ENCODE measurements around the gene CXCL5.
"Not testable (repeated sequence)": the region's sequence is repeated elsewhere in the genome, so short reads cannot be mapped to it uniquely, and the experiment has no call there.

CXCL5 gene

GRCh38 chr4:74015126-74015780 is 16.8 kb upstream of the CXCL5 start:
- no peak for DNase-seq (ENCODE audit: low read depth)

- DNase-seq (ENCODE audit: low read depth) = no peak
Measured at GRCh38 chr4:74014332-74014731, 15.9 kb upstream of the CXCL5 start.

DNA sequence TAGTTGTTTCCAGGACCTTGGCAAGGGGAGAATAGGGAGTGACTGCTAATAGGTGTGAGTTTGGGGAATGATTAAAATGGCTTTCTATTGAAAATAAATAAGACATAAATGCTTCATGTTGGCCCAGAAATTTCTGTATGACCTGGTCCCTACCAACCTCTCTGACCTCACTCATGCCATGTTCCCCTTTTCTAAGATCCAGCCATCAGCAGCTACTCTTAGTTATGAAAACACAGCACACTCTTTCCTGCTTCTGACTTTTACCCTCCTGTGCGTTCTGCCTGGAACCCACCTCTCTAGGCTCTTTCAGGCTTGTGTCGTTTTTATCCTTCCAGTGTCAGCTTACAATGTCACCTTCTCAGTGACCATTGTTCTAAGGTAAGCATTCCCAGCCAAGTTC is 14.8 kb upstream of the CXCL5 start:
- no peak for DNase-seq (ENCODE audit: low read depth)

GRCh38 chr4:74012130-74012529 is 13.7 kb upstream of the CXCL5 start:
- no peak for DNase-seq (ENCODE audit: low read depth)

DNA sequence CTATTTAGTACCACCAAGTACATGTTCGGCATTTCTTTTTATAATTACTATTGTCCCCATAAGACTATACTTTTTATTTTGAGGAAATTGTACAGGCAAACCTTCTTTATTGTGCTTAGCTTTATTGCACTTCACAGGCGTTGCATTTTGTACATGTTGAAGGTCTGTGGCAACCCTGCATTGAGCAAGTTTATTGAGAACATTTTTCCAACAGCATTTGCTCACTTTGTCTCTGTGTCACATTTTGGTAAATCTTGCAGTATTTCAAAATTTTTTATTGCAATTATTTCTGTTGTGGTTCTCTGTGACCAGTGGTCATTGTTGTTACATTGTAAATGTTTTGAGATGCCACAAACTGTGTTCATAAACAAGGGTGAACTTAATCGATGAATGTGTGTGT is 10.8 kb upstream of the CXCL5 start:
- no peak for DNase-seq (ENCODE audit: low read depth)

DNA sequence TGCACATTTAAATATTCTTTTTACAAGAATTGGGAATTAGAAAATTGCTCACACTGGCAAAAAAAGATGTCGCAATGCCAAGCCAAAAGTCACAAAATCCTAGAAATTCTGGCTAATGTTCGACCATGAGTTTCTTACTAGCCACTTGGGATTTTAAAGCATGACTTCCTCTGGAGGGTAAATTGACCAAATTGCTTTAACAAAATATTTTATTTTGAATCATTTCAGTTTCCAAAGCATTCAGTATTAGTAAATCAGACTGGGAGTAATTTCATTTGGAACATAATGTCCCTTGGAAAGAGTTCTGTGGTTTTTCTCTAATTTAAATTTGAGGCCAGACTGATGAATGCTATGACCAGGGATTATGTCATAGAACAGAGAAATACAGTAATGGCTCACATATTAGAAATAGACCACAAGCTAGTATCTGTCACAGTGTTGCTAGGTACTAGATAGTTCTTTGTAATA is 7.6 kb upstream of the CXCL5 start:
- no peak for DNase-seq (ENCODE audit: low read depth)

DNA sequence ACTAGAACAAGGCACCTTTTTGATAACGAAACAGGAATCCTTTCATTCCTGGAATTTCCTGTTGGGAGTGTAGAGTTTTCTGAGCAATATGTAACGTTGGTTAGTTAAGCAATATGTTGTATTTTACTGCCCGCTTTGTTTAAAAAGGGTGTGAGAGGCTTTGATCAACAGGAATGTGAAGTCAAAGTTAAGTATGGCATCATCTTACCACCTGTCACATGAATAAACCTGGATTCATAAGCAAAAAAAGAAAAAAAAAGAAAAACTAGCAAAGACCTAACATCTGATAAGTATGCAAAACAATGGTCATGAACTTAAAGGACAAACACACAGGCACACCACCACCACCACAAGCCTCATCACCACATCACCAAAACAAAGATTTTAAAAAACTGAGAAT is 7.1 kb upstream of the CXCL5 start:
- no peak for DNase-seq (ENCODE audit: low read depth)

DNA sequence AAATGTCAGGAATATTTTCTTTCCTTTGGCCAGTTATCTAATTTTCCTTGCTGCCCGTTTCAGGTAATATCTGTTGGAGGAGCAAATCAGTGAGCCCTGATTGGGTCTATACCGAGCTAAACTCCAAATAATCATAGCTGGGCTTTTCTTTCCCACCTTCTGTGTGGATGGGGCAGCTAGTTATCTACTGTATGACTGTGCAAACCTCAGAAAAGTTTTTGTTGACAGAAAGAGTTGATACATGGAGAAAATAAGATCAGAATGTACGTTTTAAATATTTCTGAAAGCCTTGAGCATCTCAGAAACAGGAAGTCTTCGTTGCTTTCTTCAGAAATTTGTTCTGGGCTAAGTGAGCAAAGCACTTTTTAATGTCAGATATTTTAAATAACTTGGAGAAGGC is 6.2 kb upstream of the CXCL5 start:
- no peak for DNase-seq (ENCODE audit: low read depth)

DNA sequence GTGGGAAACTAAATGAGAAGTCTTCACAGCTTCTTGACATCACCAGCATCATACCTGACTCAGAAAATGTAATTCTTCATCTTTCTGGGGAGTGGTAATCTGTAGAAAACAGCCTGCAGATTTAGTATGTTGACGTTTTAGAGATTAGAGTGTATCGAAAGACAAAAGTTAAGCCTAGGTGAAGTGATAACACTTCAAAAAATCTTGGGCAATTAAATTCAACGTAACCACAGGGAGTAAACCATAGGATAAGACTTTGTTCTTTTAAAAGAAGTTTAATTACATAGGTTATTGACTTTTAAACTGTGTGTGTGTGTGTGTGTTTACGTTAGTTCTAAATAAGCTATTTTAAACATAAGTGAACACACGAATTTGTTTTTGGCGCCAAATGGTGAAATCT is 1.8 kb upstream of the CXCL5 start:
- DNase-seq (ENCODE audit: low read depth) = no peak

- DNase-seq (ENCODE audit: low read depth) = no peak
Measured at GRCh38 chr4:73992050-73992449, 6.4 kb downstream of the CXCL5 start.

DNA sequence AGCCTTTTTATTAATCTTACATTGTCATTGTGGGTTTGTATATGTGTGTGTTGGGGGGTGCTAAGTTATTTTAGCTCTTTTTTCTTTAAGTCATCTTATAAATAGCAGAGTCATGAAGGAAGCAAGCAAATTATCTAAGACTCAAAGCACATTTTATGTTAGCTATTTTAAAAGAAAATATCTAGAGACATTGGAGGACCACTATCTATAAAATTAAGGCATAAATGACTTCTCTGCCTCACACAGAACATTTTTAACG is 6.8 kb downstream of the CXCL5 start:
- no peak for DNase-seq (ENCODE audit: low read depth)

DNA sequence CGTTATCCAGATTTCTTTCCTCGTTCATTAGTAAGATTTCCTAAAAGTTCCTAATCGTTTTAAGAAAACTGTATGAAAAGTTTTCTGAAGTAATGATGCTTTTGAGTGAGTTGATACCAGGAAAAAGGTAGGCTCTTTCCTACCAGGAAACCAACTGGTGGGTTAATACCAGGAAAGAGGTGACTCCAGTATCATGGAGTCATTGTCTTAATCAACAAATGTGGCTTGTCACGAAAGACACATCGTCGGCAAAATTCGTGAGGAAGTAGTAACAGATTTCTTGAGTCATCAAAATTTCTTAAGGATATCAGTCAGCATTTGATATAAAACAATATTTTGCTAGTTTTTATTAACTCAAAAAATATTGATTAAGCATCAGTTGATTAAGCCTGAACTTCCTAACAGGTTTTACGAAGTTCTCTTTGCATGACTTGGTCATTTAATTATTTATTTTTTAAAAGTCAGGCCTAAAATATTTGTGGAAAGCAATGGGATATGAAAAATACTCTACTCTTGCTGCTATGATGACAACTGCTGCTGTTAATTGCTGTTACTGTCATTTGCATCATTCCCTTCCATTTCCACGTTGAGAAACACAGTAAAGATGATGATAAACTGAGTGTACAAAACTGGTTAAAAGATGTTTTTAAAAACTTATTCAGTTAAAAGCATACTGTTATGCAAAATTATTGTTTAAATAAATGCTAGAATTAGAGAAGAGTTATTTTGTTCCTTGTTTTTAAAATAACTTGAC is 7.3 kb downstream of the CXCL5 start:
- no peak for DNase-seq (ENCODE audit: low read depth)

GRCh38 chr4:73989928-73990327 is 8.5 kb downstream of the CXCL5 start:
- no peak for DNase-seq (ENCODE audit: low read depth)

GRCh38 chr4:73989031-73989430 is 9.4 kb downstream of the CXCL5 start:
- DNase-seq (ENCODE audit: low read depth) = no peak

- DNase-seq (ENCODE audit: low read depth) = no peak
Measured at GRCh38 chr4:73988061-73988460, 10.4 kb downstream of the CXCL5 start, which contains the start of gene PPBP. PPBP (minus strand) TSS chr4:73988190; CDS start chr4:73988103, 87 bp downstream.

GRCh38 chr4:73985528-73985852 is 13.0 kb downstream of the CXCL5 start:
- DNase-seq (ENCODE audit: low read depth) = no peak

DNA sequence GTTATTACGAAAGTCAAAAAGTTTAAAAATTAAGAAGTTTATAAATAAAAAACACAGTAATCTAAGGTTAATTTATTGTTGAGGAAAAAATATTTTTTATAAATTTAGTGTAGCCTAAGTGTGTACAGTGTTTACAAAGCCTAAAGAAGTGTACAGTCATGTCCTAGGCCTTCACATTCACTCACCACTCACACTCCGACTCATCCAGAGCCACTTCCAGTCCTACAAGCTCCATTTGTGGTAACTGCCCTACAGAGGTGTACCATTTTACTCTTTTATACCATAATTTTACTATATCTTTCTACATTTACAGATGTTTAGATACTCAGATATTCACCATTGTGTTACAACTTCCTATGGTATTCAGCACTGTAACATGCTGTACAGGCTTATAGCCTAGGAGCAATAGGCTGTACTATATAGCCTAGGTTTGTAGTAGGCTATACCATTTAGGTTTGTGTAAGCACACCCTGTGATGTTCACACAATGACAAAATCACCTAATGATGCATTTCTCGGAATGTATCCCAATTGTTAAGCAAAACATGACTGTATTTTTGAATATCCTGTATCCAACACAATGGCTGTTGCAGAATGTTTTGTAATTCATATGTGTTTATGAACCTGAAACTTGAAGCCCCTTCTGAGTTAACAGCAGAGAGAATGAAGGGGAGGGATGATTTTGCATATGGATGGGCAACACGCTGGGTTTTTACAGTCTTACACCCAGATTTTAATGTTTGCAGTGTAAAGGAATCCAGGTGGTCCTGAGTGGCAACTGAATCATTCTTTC is 13.5 kb downstream of the CXCL5 start:
- DNase-seq (ENCODE audit: low read depth) = no peak

DNA sequence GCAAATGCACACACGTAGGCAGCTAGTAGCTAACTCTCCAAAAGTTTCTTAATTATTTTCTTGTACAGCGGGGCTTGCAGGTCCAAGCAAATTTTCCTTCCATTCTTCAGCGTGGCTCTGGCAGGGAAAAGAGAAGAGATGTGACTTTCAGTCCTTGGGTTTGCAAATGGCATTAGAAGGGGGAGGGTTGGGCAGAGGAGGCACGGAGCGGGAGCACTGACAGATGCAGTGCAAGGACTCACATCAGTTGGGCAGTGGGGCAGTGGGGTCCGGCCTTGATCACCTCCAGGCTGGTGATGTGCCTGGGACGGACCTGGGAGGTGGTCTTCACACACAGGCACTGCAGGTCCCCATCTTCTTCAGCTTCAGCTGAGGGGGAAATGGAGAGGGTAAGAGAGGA is 17.3 kb downstream of the CXCL5 start:
- DNase-seq (ENCODE audit: low read depth) = not testable (repeated sequence)

- no peak for DNase-seq (ENCODE audit: low read depth)
Measured at GRCh38 chr4:73979407-73979957, 19.0 kb downstream of the CXCL5 start.

- DNase-seq (ENCODE audit: low read depth) = no peak
Measured at GRCh38 chr4:73978886-73979285, 19.6 kb downstream of the CXCL5 start.

DNA sequence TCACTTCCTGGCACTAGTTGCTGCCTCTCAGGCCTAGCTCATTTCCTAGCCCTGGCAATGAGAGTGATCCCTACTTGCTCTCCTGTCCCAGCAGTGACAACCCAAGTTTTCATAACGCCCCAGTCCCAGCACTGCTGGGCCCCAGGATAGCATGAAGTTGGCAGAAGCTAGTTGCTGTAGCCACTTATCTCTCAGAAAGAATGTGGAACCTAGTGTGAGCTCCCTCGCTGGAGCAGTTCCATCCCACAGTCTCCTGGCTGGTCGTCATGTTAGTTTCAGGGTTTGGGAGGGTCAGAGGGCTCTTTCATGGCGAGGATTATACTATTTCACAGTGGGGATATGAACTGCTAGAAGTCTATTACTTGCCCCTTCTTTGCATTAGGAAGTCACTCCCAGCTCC is 21.8 kb downstream of the CXCL5 start:
- no peak for DNase-seq (ENCODE audit: low read depth)

GRCh38 chr4:73976217-73976616 is 22.3 kb downstream of the CXCL5 start:
- DNase-seq (ENCODE audit: low read depth) = no peak

DNA sequence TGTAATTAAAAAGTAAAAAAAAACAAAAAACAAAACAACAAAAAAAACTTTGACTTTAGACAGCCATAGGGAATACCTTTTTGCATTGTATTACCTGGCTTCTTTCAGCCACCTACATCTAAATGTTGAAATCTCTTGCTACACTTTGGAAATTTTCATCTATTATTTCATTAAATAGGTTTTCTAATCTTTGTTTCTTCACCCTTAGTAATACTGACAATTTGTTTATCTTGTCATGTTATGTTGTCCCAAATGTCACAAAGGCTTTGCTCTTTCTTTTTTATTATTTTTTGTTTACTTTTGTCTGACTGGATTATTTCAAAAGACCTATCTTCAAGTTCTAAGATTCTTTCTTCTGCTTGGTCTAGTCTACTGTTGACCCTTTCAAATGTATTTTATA is 24.1 kb downstream of the CXCL5 start:
- DNase-seq (ENCODE audit: low read depth) = no peak

All from stimulated activated CD8-positive, alpha-beta memory T cell treated with anti-CD3 and anti-CD28 coated beads, Interleukin-4, amount 100 ng/mL, for 24 hours (primary cell).